Progenitor cell of endocrine pancreas (in vitro differentiated cells): ENCODE data around the gene TMBIM1. TPM values are rescaled to one million over a fixed set of nuclear protein-coding genes. Genes with fewer than 3 reads are reported as not detected.
"Not testable (repeated sequence)": the region's sequence is repeated elsewhere in the genome, so short reads cannot be mapped to it uniquely, and the experiment has no call there.

Experiments used
- DNase-seq: peaks from one replicate; pipeline ENCODE4 v3.0.0; 2021; ENCODE audit warnings: low spot score; ENCODE audit not compliant: unreplicated experiment
- H3K27ac Mint-ChIP-seq: 2 replicates; pipeline ENCODE4 v1.8.0; 2021; ENCODE audit warnings: mild to moderate bottlenecking, moderate library complexity, mixed read lengths
- H3K27me3 Mint-ChIP-seq: 2 replicates; pipeline ENCODE4 v1.8.0; 2021; ENCODE audit warnings: mixed read lengths
- H3K36me3 Mint-ChIP-seq: 2 replicates; pipeline ENCODE4 v1.8.0; 2022; ENCODE audit warnings: mixed read lengths; ENCODE audit not compliant: insufficient read depth
- H3K4me1 Mint-ChIP-seq: 2 replicates; pipeline ENCODE4 v1.8.0; 2021; ENCODE audit warnings: low read depth, mixed read lengths
- H3K4me3 Mint-ChIP-seq: 2 replicates; pipeline ENCODE4 v1.8.0; 2021; ENCODE audit warnings: low read depth, mild to moderate bottlenecking, moderate library complexity, mixed read lengths
- H3K9me3 Mint-ChIP-seq: 2 replicates; pipeline ENCODE4 v1.8.0; 2021; ENCODE audit warnings: low read depth, mixed read lengths
- CTCF ChIP-seq: fragments of 200-600 bp; sonication (generic); IDR thresholded peaks from one replicate; pipeline ENCODE4 v1.5.0; 2021; ENCODE audit warnings: antibody characterized with exemption, mild to moderate bottlenecking; ENCODE audit not compliant: unreplicated experiment
- total RNA-seq: library from RNA; stranded (reverse); gene quantifications from 2 replicates; pipeline ENCODE4 v1.2.1, GENCODE V29; 2021

The TMBIM1 gene
- total RNA-seq, 1 donor from 2014 or later: 131 TPM

- Mint-ChIP-seq H3K4me3 (no peak overlapping the region), H3K27me3 (no peaks in the 10 kb centered on the region), H3K9me3 (no peaks in the 10 kb centered on the region), H3K27ac (peak overlapping the region; percentile 3), H3K4me1 (peaks cover 6% of the 10 kb centered on the region), H3K36me3 (peaks cover 21% of the 10 kb centered on the region)
- DNase-seq: no peak
- TF ChIP-seq CTCF: peak; percentile 15
Observed at GRCh38 chr2:218276986-218277755, 15.1 kb downstream of the TMBIM1 start.

- no peak for DNase-seq
- H3K4me1 Mint-ChIP-seq: peaks cover 14% of the 10 kb centered on the region
- H3K9me3 Mint-ChIP-seq: no peaks in the 10 kb centered on the region
- no peak for TF ChIP-seq CTCF
- no peaks in the 10 kb centered on the region for H3K27me3 Mint-ChIP-seq
- no peak overlapping the region for H3K27ac Mint-ChIP-seq
- H3K36me3 Mint-ChIP-seq: peaks cover 18% of the 10 kb centered on the region
- H3K4me3 Mint-ChIP-seq: no peak overlapping the region
Observed at GRCh38 chr2:218275371-218276072, 16.8 kb downstream of the TMBIM1 start.

- Mint-ChIP-seq H3K4me1 (peaks cover 14% of the 10 kb centered on the region), H3K9me3 (no peaks in the 10 kb centered on the region), H3K27ac (peak overlapping the region; percentile 62), H3K36me3 (peaks cover 11% of the 10 kb centered on the region), H3K4me3 (no peak overlapping the region), H3K27me3 (no peaks in the 10 kb centered on the region)
- no peak for DNase-seq
- TF ChIP-seq CTCF: no peak
Observed at GRCh38 chr2:218274586-218274985, 17.7 kb downstream of the TMBIM1 start.

- no peaks in the 10 kb centered on the region for H3K27me3 Mint-ChIP-seq
- TF ChIP-seq CTCF: no peak
- peak overlapping the region; percentile 82 for H3K27ac Mint-ChIP-seq
- H3K4me1 Mint-ChIP-seq: peaks cover 19% of the 10 kb centered on the region
- H3K9me3 Mint-ChIP-seq: no peaks in the 10 kb centered on the region
- H3K4me3 Mint-ChIP-seq: no peak overlapping the region
- H3K36me3 Mint-ChIP-seq: peaks cover 14% of the 10 kb centered on the region
- DNase-seq: no peak
Observed at GRCh38 chr2:218273908-218274249, 18.4 kb downstream of the TMBIM1 start.

GRCh38 chr2:218273214-218273907, 18.9 kb downstream of the TMBIM1 start:
- Mint-ChIP-seq H3K36me3 (peaks cover 14% of the 10 kb centered on the region), H3K4me1 (peaks cover 19% of the 10 kb centered on the region), H3K27ac (peak overlapping the region; percentile 82)
- not testable (repeated sequence) for H3K9me3 Mint-ChIP-seq, H3K4me3 Mint-ChIP-seq, H3K27me3 Mint-ChIP-seq, DNase-seq
